Superior temporal gyrus (tissue), 1 donor: Measurements from ENCODE around the gene TDP2.
A peak's percentile ranks its signal among the peaks of the same experiment; 100 is the strongest.
"Not testable (repeated sequence)": the region's sequence is repeated elsewhere in the genome, so short reads cannot be mapped to it uniquely, and the experiment has no call there.

ENCODE experiments used
- DNase-seq: peaks from one replicate; pipeline ENCODE4 v3.0.0-alpha.2; 2016; ENCODE audit errors: extremely low spot score

TDP2 gene

GRCh38 chr6:24680582-24680981 is 13.9 kb upstream of the TDP2 start:
- no peak for DNase-seq

GRCh38 chr6:24678792-24679352 is 12.2 kb upstream of the TDP2 start:
- not testable (repeated sequence) for DNase-seq

- no peak for DNase-seq
Measured at GRCh38 chr6:24673625-24674024, 6.9 kb upstream of the TDP2 start.

- DNase-seq: no peak
Measured at GRCh38 chr6:24672620-24673182, 6.0 kb upstream of the TDP2 start.

- not testable (repeated sequence) for DNase-seq
Measured at GRCh38 chr6:24671077-24671476, 4.4 kb upstream of the TDP2 start.

GRCh38 chr6:24670492-24670891 is 3.8 kb upstream of the TDP2 start:
- DNase-seq: not testable (repeated sequence)

GRCh38 chr6:24668997-24669361 is 2.3 kb upstream of the TDP2 start:
- DNase-seq: no peak

GRCh38 chr6:24668066-24668996 is 1.6 kb upstream of the TDP2 start:
- not testable (repeated sequence) for DNase-seq

- peak; percentile 56 for DNase-seq
Measured at GRCh38 chr6:24667378-24667803, 692 bp upstream of the TDP2 start.

GRCh38 chr6:24666097-24666640 is 530 bp downstream of the TDP2 start:
- no peak for DNase-seq

GRCh38 chr6:24664046-24664987 is 2.4 kb downstream of the TDP2 start:
- no peak for DNase-seq

GRCh38 chr6:24663189-24663588 is 3.5 kb downstream of the TDP2 start:
- DNase-seq: no peak

GRCh38 chr6:24662236-24662635 is 4.5 kb downstream of the TDP2 start:
- DNase-seq: no peak

GRCh38 chr6:24661759-24662158 is 4.9 kb downstream of the TDP2 start:
- DNase-seq: not testable (repeated sequence)

- no peak for DNase-seq
Measured at GRCh38 chr6:24660105-24660504, 6.6 kb downstream of the TDP2 start.

- DNase-seq: no peak
Measured at GRCh38 chr6:24659561-24659960, 7.1 kb downstream of the TDP2 start.

GRCh38 chr6:24658573-24659560 is 7.8 kb downstream of the TDP2 start:
- DNase-seq: no peak

- no peak for DNase-seq
Measured at GRCh38 chr6:24655215-24655614, 11.5 kb downstream of the TDP2 start.

GRCh38 chr6:24650365-24650764 is 16.3 kb downstream of the TDP2 start:
- DNase-seq: no peak

GRCh38 chr6:24649691-24650090 is 17.0 kb downstream of the TDP2 start:
- DNase-seq: no peak
